Vagina (tissue), 2 donors: ENCODE data around the gene ABCC8.

Source experiments
- CTCF ChIP-seq, 3 experiments: fragments of 450-650 bp in 2 of 3; fragments of 200-600 bp in 1 of 3; sonication (generic) in 1 of 3; IDR thresholded peaks; one replicate each; pipeline ENCODE4 v1.5.1; 2017 to 2019; ENCODE audit warnings: antibody characterized with exemption in 3 of 3, mild to moderate bottlenecking in 2 of 3, moderate library complexity in 2 of 3
- POLR2A ChIP-seq, 2 donors: fragments of 450-650 bp; IDR thresholded peaks; one replicate each; pipeline ENCODE4 v1.6.1; 2017; ENCODE audit warnings: antibody characterized with exemption in 2 of 2, mild to moderate bottlenecking in 2 of 2, moderate library complexity in 2 of 2

- TF ChIP-seq POLR2A (IDR thresholded peaks at IDR 0.05) (no peak), CTCF (IDR thresholded peaks at IDR 0.05) (peak; percentile 13 to 82 (median 41))
Measured at GRCh38 chr11:17389211-17389956, 87.3 kb downstream of the ABCC8 start.
